C4-2B (cell line): Measurements from ENCODE around the gene COL15A1.

Source experiments
- H3K27ac ChIP-seq: fragments of 450-650 bp; 2 replicates; pipeline ENCODE4 v1.5.1; 2017
- CTCF ChIP-seq: fragments of 450-650 bp; conservative IDR thresholded peaks from 2 replicates; pipeline ENCODE4 v1.5.1; 2017; ENCODE audit warnings: mild to moderate bottlenecking
- ZFX ChIP-seq: fragments of 450-650 bp; IDR thresholded peaks from 2 replicates; pipeline ENCODE4 v1.6.1; 2017

COL15A1 gene

GRCh38 chr9:99057665-99058625 lies 114.2 kb downstream of the COL15A1 start:
- TF ChIP-seq CTCF (no peak), ZFX (no peak)
- no peak overlapping the region for H3K27ac ChIP-seq

- no peak for TF ChIP-seq CTCF
- no peak for TF ChIP-seq ZFX
- H3K27ac ChIP-seq = no peak overlapping the region
Observed at GRCh38 chr9:99058964-99059921, 115.5 kb downstream of the COL15A1 start.

- TF ChIP-seq CTCF = no peak
- no peak for TF ChIP-seq ZFX
- no peak overlapping the region for H3K27ac ChIP-seq
Observed at GRCh38 chr9:99060621-99061020, 116.9 kb downstream of the COL15A1 start.

- TF ChIP-seq ZFX = no peak
- H3K27ac ChIP-seq = no peak overlapping the region
Observed at GRCh38 chr9:99062549-99062948, 118.8 kb downstream of the COL15A1 start.

GRCh38 chr9:99063522-99063921 lies 119.8 kb downstream of the COL15A1 start:
- H3K27ac ChIP-seq = no peak overlapping the region
- TF ChIP-seq CTCF = no peak
- TF ChIP-seq ZFX = no peak

- no peak for TF ChIP-seq ZFX
- no peak for TF ChIP-seq CTCF
- H3K27ac ChIP-seq = no peak overlapping the region
Observed at GRCh38 chr9:99066571-99066970, 122.9 kb downstream of the COL15A1 start.

GRCh38 chr9:99069075-99069474 lies 125.4 kb downstream of the COL15A1 start:
- TF ChIP-seq CTCF = no peak
- no peak for TF ChIP-seq ZFX
- H3K27ac ChIP-seq = no peak overlapping the region
